ENCODE results near the gene TFPT.

The TFPT gene

GRCh38 chr19:54094426-54095000, 20.9 kb downstream of the TFPT start:
- no peak overlapping the region for H3K4me3 ChIP-seq (ENCODE audit: low read depth, low read length)
- no peak for TF ChIP-seq CTCF (IDR thresholded peaks at IDR 0.05; ENCODE audit: low read depth, low read length)

- no peak overlapping the region for H3K4me3 ChIP-seq (ENCODE audit: low read depth, low read length)
- no peak for TF ChIP-seq CTCF (IDR thresholded peaks at IDR 0.05; ENCODE audit: low read depth, low read length)
These were observed 31.0 kb downstream of the TFPT start for GRCh38 chr19:54084410-54084809.

- no peak for TF ChIP-seq CTCF (IDR thresholded peaks at IDR 0.05; ENCODE audit: low read depth, low read length)
These were observed 34.4 kb downstream of the TFPT start, which contains the start of gene TARM1 for GRCh38 chr19:54081032-54081431. TSS of gene TARM1 (minus strand) at chr19:54081365. CDS start at chr19:54081340, 25 bp downstream.

GRCh38 chr19:54077334-54077733, 38.1 kb downstream of the TFPT start:
- no peak for TF ChIP-seq CTCF (IDR thresholded peaks at IDR 0.05; ENCODE audit: low read depth, low read length)

More at GRCh38 chr19:54081032-54081431, 34.4 kb downstream of the TFPT start, which contains the start of gene TARM1:
- H3K4me3 ChIP-seq (ENCODE audit: low read depth, low read length), result no peak within 1 kb of the TSS

GRCh38 chr19:54074851-54075250, 40.6 kb downstream of the TFPT start:
- TF ChIP-seq CTCF (IDR thresholded peaks at IDR 0.05; ENCODE audit: low read depth, low read length), result no peak
- no peak overlapping the region for H3K4me3 ChIP-seq (ENCODE audit: low read depth, low read length)

More at GRCh38 chr19:54077334-54077733, 38.1 kb downstream of the TFPT start:
- no peak overlapping the region for H3K4me3 ChIP-seq (ENCODE audit: low read depth, low read length)

- H3K4me3 ChIP-seq (ENCODE audit: low read depth, low read length), result no peak overlapping the region
- TF ChIP-seq CTCF (IDR thresholded peaks at IDR 0.05; ENCODE audit: low read depth, low read length), result no peak
These were observed 41.6 kb downstream of the TFPT start for GRCh38 chr19:54073829-54074228.

- no peak for TF ChIP-seq CTCF (IDR thresholded peaks at IDR 0.05; ENCODE audit: low read depth, low read length)
- H3K4me3 ChIP-seq (ENCODE audit: low read depth, low read length), result no peak overlapping the region
These were observed 46.0 kb downstream of the TFPT start for GRCh38 chr19:54069470-54069869.
